NCI-H187 treated with DMSO at 0.1 percent for 48 hours (cell line): ENCODE measurements around the gene NCCRP1.

Experiments used
- DNase-seq: peaks from one replicate; lab custom pipeline; 2025; lab: John Stamatoyannopoulos, UW

NCCRP1 gene

DNA sequence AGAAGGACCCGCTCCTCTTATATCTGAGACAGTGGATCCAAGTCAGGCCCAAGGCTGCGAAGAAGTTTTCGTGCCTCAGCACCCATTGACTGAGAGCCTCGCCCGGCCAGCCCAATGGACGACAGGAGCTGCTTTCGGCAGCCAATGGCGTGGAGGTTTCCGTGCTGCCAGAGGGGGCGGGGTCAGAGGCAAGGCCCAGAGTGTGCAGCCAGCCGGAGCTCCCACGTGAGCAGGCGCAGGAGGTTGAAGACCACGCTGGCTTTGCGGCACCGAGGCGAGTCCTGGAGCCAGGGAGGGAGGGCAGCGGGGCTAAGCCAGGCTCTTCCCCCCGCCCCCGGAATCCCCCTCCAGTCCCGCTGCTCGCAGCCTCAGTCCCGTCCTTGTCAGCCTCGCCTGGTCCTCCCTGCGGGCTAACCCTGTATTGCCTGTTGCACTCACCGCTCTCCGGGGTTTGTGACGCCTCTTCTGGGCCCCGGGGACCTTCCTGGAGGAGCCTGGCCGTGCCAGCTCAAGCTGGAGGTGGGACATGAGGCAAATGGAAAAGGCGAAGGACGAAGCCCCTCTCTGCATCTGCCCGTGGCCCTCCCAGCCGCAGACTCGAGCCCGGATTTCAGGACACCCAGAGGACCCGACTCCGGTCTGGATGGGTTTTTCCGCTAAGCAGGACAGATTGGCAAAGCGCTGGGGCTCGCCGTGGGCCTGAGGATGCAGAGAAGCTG is 50.3 kb downstream of the NCCRP1 start:
- no peak for DNase-seq

GRCh38 chr19:39247701-39248664 is 51.2 kb downstream of the NCCRP1 start:
- no peak for DNase-seq

DNA sequence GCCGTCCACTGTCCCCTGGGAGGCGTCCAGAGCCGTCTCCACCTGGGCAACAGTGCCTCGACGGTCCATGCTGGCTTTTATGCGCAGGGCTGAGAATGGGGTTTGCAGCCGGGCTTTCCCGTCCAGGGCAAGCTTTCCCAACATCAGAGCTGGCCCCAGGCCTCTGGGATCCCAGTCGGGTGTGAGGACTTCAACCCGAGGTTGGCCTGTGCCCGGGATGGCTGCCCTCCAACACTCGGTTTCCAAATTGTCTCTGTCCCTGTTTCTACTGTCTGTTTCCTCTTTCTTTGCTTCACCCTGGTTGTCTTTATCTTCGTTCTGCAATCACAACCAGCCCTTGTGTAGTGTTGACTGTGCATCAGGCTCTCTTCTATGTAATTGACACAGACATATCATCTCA is 52.0 kb downstream of the NCCRP1 start, which contains the start of gene IFNL4:
Gene IFNL4 (minus strand): TSS at position 51 of the 400 bp plus-strand sequence.
- DNase-seq, result no peak

DNA sequence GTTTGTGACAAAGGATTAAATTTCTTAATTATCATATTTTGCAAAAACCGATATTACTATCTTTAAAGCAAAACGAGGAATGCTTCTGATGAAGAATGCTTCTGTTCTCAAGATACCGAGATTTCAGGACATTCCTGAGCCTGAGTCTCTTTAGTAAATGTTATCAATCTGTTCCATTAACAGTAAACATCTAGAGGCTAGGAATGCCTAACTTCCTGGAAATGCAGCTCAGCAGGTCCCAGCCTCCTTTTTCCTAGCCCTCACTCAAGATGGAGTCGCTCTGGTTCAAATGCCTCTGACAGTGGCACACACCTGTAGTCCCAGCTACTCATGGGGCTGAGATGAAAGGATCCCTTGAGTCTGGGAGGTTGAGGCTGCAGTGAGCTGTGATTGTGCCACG is 54.3 kb downstream of the NCCRP1 start:
- no peak for DNase-seq
